NT2/D1 (cell line): ENCODE results near the gene IGF1R.

Source experiments
- DNase-seq: peaks from one replicate; pipeline ENCODE4 v3.0.0-alpha.2; 2011; ENCODE audit warnings: low read depth, low spot score
- H3K27me3 ChIP-seq: 2 replicates; pipeline ENCODE4 v1.6.0; 2011; ENCODE audit warnings: mild to moderate bottlenecking; ENCODE audit not compliant: insufficient read length, insufficient read depth
- H3K36me3 ChIP-seq: 2 replicates; pipeline ENCODE4 v1.6.1; 2011; ENCODE audit warnings: mild to moderate bottlenecking, low read length, mixed read lengths; ENCODE audit not compliant: insufficient read depth, insufficient read length
- H3K4me1 ChIP-seq: 2 replicates; pipeline ENCODE4 v1.5.1; 2011; ENCODE audit not compliant: insufficient read depth, insufficient read length
- H3K4me3 ChIP-seq: 2 replicates; pipeline ENCODE4 v1.5.1; 2011; ENCODE audit warnings: low read depth; ENCODE audit not compliant: insufficient read length
- H3K9ac ChIP-seq: 2 replicates; pipeline ENCODE4 v1.6.0; 2011; ENCODE audit warnings: low read depth; ENCODE audit not compliant: insufficient read length
- H3K9me3 ChIP-seq: 2 replicates; pipeline ENCODE4 v1.5.1; 2011; ENCODE audit warnings: mild to moderate bottlenecking, low read length; ENCODE audit not compliant: insufficient read depth
- SUZ12 ChIP-seq: IDR thresholded peaks from 2 replicates; pipeline ENCODE4 v1.6.1; 2011; ENCODE audit not compliant: insufficient read length, insufficient read depth; ENCODE audit errors: extremely low read depth
- YY1 ChIP-seq: IDR thresholded peaks from 2 replicates; pipeline ENCODE4 v1.6.1; 2011; ENCODE audit not compliant: insufficient read length, insufficient read depth
- ZNF274 ChIP-seq: IDR thresholded peaks from 2 replicates; pipeline ENCODE4 v1.6.1; 2011; ENCODE audit warnings: mild to moderate bottlenecking, low read depth, low read length

The IGF1R gene

GRCh38 chr15:98950248-98950647, 301.9 kb downstream of the IGF1R start:
- no peaks in the 10 kb centered on the region for H3K4me1 ChIP-seq
- peaks cover 87% of the 10 kb centered on the region for H3K36me3 ChIP-seq

GRCh38 chr15:98951004-98951403, 302.7 kb downstream of the IGF1R start:
- DNase-seq, result no peak
- Histone ChIP-seq H3K9ac (no peak overlapping the region), H3K27me3 (no peaks in the 10 kb centered on the region), H3K9me3 (no peaks in the 10 kb centered on the region), H3K4me1 (no peaks in the 10 kb centered on the region), H3K36me3 (peaks cover 88% of the 10 kb centered on the region), H3K4me3 (no peak overlapping the region)
- TF ChIP-seq SUZ12 (no peak), YY1 (no peak), ZNF274 (no peak)

More at GRCh38 chr15:98950248-98950647, 301.9 kb downstream of the IGF1R start:
- H3K27me3 ChIP-seq, result no peaks in the 10 kb centered on the region
- no peak for DNase-seq
- H3K9ac ChIP-seq, result no peak overlapping the region
- no peak overlapping the region for H3K4me3 ChIP-seq
- no peak for TF ChIP-seq SUZ12
- no peak for TF ChIP-seq YY1
- no peak for TF ChIP-seq ZNF274
- no peaks in the 10 kb centered on the region for H3K9me3 ChIP-seq

- Histone ChIP-seq H3K4me3 (no peak overlapping the region), H3K36me3 (peaks cover 88% of the 10 kb centered on the region)
Measured at GRCh38 chr15:98951493-98952320, 303.4 kb downstream of the IGF1R start.

GRCh38 chr15:98952381-98952803, 304.1 kb downstream of the IGF1R start:
- no peaks in the 10 kb centered on the region for H3K4me1 ChIP-seq
- no peaks in the 10 kb centered on the region for H3K9me3 ChIP-seq
- H3K36me3 ChIP-seq, result peaks cover 92% of the 10 kb centered on the region
- no peak overlapping the region for H3K4me3 ChIP-seq
- TF ChIP-seq ZNF274 (no peak), YY1 (no peak), SUZ12 (no peak)
- H3K9ac ChIP-seq, result no peak overlapping the region
- no peak for DNase-seq
- H3K27me3 ChIP-seq, result no peaks in the 10 kb centered on the region

More at GRCh38 chr15:98951493-98952320, 303.4 kb downstream of the IGF1R start:
- no peak for TF ChIP-seq SUZ12
- TF ChIP-seq YY1, result no peak
- TF ChIP-seq ZNF274, result no peak
- no peak for DNase-seq
- no peaks in the 10 kb centered on the region for H3K27me3 ChIP-seq
- H3K4me1 ChIP-seq, result no peaks in the 10 kb centered on the region
- peak overlapping the region; percentile 8 for H3K9ac ChIP-seq
- H3K9me3 ChIP-seq, result no peaks in the 10 kb centered on the region

- TF ChIP-seq YY1 (no peak), ZNF274 (no peak), SUZ12 (no peak)
- Histone ChIP-seq H3K9me3 (no peaks in the 10 kb centered on the region), H3K27me3 (no peaks in the 10 kb centered on the region), H3K9ac (no peak overlapping the region), H3K4me3 (no peak overlapping the region), H3K4me1 (no peaks in the 10 kb centered on the region), H3K36me3 (peaks cover 93% of the 10 kb centered on the region)
- DNase-seq, result no peak
Measured at GRCh38 chr15:98953000-98953787, 304.9 kb downstream of the IGF1R start.

- Histone ChIP-seq H3K4me3 (no peak overlapping the region), H3K36me3 (peaks cover 90% of the 10 kb centered on the region), H3K4me1 (no peaks in the 10 kb centered on the region), H3K9me3 (no peaks in the 10 kb centered on the region), H3K9ac (no peak overlapping the region), H3K27me3 (no peaks in the 10 kb centered on the region)
- DNase-seq, result no peak
- TF ChIP-seq YY1 (no peak), SUZ12 (no peak), ZNF274 (no peak)
Measured at GRCh38 chr15:98953968-98954367, 305.6 kb downstream of the IGF1R start.

GRCh38 chr15:98954411-98954810, 306.1 kb downstream of the IGF1R start:
- H3K27me3 ChIP-seq, result no peaks in the 10 kb centered on the region

More at GRCh38 chr15:98954411-98954810, 306.1 kb downstream of the IGF1R start:
- H3K36me3 ChIP-seq, result peaks cover 91% of the 10 kb centered on the region
- no peak for TF ChIP-seq YY1
- TF ChIP-seq ZNF274, result no peak
- no peak for TF ChIP-seq SUZ12
- no peaks in the 10 kb centered on the region for H3K4me1 ChIP-seq
- H3K9me3 ChIP-seq, result no peaks in the 10 kb centered on the region
- H3K4me3 ChIP-seq, result no peak overlapping the region
- no peak overlapping the region for H3K9ac ChIP-seq
- no peak for DNase-seq
